Left hindlimb (tissue), 1 donor: Measurements from ENCODE around the gene CREB1.

Source experiments
- DNase-seq: peaks from one replicate; pipeline ENCODE4 v3.0.0-alpha.2; 2018

CREB1 gene

GRCh38 chr2:207543272-207543671 lies 13.5 kb downstream of the CREB1 start:
- DNase-seq: no peak

- no peak for DNase-seq
These were observed 17.1 kb downstream of the CREB1 start for GRCh38 chr2:207546822-207547221.

- DNase-seq: no peak
These were observed 19.4 kb downstream of the CREB1 start for GRCh38 chr2:207549145-207549544.

GRCh38 chr2:207558079-207558491 lies 28.3 kb downstream of the CREB1 start:
- DNase-seq: no peak

GRCh38 chr2:207561386-207562080 lies 31.8 kb downstream of the CREB1 start:
- DNase-seq: no peak

- DNase-seq: no peak
These were observed 36.2 kb downstream of the CREB1 start for GRCh38 chr2:207565736-207566500.

GRCh38 chr2:207567671-207568070 lies 37.9 kb downstream of the CREB1 start:
- no peak for DNase-seq

- DNase-seq: no peak
These were observed 41.6 kb downstream of the CREB1 start for GRCh38 chr2:207571370-207571769.

GRCh38 chr2:207584952-207585351 lies 55.2 kb downstream of the CREB1 start:
- DNase-seq: no peak

- DNase-seq: no peak
These were observed 57.5 kb downstream of the CREB1 start for GRCh38 chr2:207587305-207587704.

GRCh38 chr2:207589143-207589542 lies 59.4 kb downstream of the CREB1 start:
- no peak for DNase-seq

- DNase-seq: no peak
These were observed 63.5 kb downstream of the CREB1 start for GRCh38 chr2:207593277-207593676.

GRCh38 chr2:207594264-207594663 lies 64.5 kb downstream of the CREB1 start:
- DNase-seq: no peak

- DNase-seq: no peak
These were observed 65.0 kb downstream of the CREB1 start for GRCh38 chr2:207594731-207595130.

GRCh38 chr2:207599636-207600035 lies 69.9 kb downstream of the CREB1 start:
- DNase-seq: no peak

GRCh38 chr2:207600231-207600630 lies 70.5 kb downstream of the CREB1 start:
- DNase-seq: no peak

GRCh38 chr2:207601774-207602173 lies 72.0 kb downstream of the CREB1 start:
- no peak for DNase-seq

GRCh38 chr2:207603486-207603885 lies 73.7 kb downstream of the CREB1 start:
- DNase-seq: no peak

- no peak for DNase-seq
These were observed 76.6 kb downstream of the CREB1 start for GRCh38 chr2:207606399-207606798.

- no peak for DNase-seq
These were observed 77.1 kb downstream of the CREB1 start for GRCh38 chr2:207606829-207607228.

- DNase-seq: no peak
These were observed 83.0 kb downstream of the CREB1 start for GRCh38 chr2:207612714-207613113.

GRCh38 chr2:207614824-207615223 lies 85.1 kb downstream of the CREB1 start:
- no peak for DNase-seq

GRCh38 chr2:207616185-207616584 lies 86.4 kb downstream of the CREB1 start:
- no peak for DNase-seq

- no peak for DNase-seq
These were observed 87.4 kb downstream of the CREB1 start for GRCh38 chr2:207617011-207617671.
